ENCODE data around the gene SLC19A2.

Gene SLC19A2

DNA sequence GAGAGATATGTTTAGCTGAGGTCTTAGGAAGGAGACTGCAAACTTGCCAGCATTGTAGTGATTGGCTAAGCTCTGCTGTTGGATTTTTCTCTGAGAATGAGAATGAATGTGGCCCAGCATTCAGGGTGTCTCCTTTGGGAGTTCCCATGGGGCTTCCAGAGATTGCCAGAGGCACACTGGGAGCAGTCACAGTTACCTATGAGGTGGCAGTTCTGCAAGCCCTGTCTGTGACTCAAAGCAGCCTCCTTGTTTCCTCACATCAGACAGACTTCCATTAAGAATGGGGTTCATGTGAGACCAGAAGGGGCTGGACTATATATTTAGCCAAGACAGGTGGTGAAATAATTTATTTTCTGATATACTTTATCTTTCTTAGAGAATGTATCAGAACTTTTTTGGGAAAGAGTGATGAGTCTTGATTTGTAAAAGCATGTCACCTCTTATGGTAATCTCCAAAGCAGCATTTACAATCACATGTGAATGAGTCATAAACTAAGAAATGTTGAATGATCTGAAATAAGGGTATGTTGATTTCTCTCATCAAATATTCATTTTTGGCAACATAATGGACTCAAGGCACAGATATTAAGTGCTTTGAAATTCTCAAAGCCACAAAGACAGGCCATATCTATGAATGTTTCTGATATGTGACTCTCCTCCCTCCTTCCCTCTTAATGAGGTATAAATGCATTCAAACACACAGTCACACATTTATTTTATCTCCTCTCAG, 9.5 kb upstream of the SLC19A2 start:
- Mint-ChIP-seq H3K4me3 (no peak overlapping the region), H3K27ac (no peak overlapping the region), H3K4me1 (no peaks in the 10 kb centered on the region), H3K36me3 (peaks cover 2% of the 10 kb centered on the region), H3K9me3 (peaks cover 8% of the 10 kb centered on the region), H3K27me3 (peaks cover 15% of the 10 kb centered on the region)
- ATAC-seq (ENCODE audit: low read depth): no peak
- no peak for DNase-seq (ENCODE audit: low spot score in 2 of 2)

DNA sequence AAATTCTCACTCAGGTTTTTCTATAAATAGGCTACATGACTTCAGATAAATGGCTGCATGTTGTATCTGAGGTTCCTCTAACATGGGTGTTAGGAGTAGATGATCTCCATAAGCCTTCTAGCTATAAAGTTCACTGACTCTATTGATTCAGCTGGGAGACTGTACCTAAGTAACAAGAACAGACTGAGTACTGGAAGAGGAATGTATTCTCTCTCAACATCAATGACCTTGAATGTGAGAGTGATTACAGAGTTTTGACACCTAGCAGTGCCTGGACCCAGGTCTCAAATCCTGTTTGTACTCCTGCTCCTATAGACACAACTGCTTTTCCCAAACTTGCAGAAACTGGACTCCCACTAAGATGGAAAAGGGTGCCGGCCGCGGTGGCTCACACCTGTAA, 8.6 kb upstream of the SLC19A2 start:
- no peak overlapping the region for H3K4me3 Mint-ChIP-seq
- H3K9me3 Mint-ChIP-seq: peaks cover 8% of the 10 kb centered on the region
- DNase-seq (ENCODE audit: low spot score in 2 of 2) (no peak), ATAC-seq (ENCODE audit: low read depth) (no peak)
- peaks cover 12% of the 10 kb centered on the region for H3K27me3 Mint-ChIP-seq
- no peaks in the 10 kb centered on the region for H3K4me1 Mint-ChIP-seq
- H3K36me3 Mint-ChIP-seq: peaks cover 2% of the 10 kb centered on the region
- no peak overlapping the region for H3K27ac Mint-ChIP-seq

DNA sequence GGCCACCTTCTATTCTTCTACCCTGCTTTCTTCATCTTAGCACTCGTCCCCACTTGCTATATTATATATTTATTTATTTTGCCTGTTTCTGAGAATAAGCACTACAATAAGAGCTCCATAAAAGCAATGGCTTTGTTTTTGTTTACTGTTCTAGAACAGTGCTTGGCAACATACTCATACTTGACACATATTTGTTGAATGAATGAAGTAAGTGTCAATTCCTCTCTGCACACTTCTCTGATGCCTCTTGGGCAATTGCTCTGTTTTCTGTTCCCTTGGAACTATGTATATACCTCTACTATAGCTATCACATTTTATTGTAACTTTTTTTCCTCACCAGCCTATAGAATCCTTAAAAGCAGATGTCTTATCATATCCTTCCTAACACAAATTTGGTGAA, 7.5 kb upstream of the SLC19A2 start:
- no peak overlapping the region for H3K27ac Mint-ChIP-seq
- H3K4me1 Mint-ChIP-seq: no peaks in the 10 kb centered on the region
- DNase-seq (ENCODE audit: low spot score in 2 of 2) (no peak), ATAC-seq (ENCODE audit: low read depth) (no peak)
- peaks cover 3% of the 10 kb centered on the region for H3K9me3 Mint-ChIP-seq
- peaks cover 2% of the 10 kb centered on the region for H3K36me3 Mint-ChIP-seq
- no peak overlapping the region for H3K4me3 Mint-ChIP-seq
- H3K27me3 Mint-ChIP-seq: peaks cover 11% of the 10 kb centered on the region

DNA sequence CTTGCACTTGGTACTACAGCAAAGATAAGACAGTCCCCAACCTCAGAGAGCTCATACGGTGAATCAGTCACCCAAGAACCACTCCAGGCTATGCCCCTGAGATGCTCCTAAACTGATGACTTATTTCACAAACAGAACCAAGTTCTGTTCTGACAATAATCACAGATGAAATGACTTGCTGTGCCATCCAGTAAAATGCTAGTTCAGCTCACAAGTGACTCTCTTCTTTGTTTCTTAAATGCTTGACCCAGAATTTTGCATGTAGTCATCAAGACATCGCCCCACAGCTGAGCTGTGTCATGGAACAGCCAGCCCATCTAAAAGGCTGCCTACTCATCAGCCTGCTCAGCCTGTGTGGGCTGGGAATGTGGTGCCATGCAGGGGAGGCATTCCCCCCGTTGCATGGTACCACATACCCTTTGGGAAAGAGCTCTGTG, 6.1 kb upstream of the SLC19A2 start:
- no peaks in the 10 kb centered on the region for H3K36me3 Mint-ChIP-seq
- peaks cover 1% of the 10 kb centered on the region for H3K4me1 Mint-ChIP-seq
- H3K27ac Mint-ChIP-seq: no peak overlapping the region
- DNase-seq (ENCODE audit: low spot score in 2 of 2) (no peak), ATAC-seq (ENCODE audit: low read depth) (no peak)
- no peaks in the 10 kb centered on the region for H3K9me3 Mint-ChIP-seq
- no peak overlapping the region for H3K4me3 Mint-ChIP-seq
- H3K27me3 Mint-ChIP-seq: peaks cover 5% of the 10 kb centered on the region

DNA sequence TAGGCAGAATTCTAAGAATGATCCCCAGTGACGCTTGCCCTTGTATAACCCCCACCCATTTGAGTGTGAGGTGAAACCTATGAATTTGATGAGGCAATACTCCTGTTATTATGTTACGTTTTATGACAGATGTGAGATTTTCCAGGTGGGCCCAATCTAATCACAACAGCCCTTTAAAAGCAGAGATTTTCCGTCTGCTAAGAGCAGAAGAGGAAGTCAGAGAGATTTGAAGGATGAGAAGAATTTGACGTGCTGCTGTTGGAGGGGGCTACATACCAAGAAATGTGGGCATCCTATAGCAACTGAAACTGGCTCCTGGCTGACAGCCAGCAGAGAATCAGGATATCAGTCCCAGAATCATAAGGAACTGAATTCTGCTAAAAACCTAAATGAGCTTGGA, 2.4 kb upstream of the SLC19A2 start:
- H3K9me3 Mint-ChIP-seq: no peaks in the 10 kb centered on the region
- no peak for DNase-seq (ENCODE audit: low spot score in 2 of 2)
- H3K27ac Mint-ChIP-seq: no peak overlapping the region
- ATAC-seq (ENCODE audit: low read depth): no peak
- no peaks in the 10 kb centered on the region for H3K36me3 Mint-ChIP-seq
- H3K4me1 Mint-ChIP-seq: peaks cover 25% of the 10 kb centered on the region
- no peak overlapping the region for H3K4me3 Mint-ChIP-seq
- H3K27me3 Mint-ChIP-seq: no peaks in the 10 kb centered on the region

DNA sequence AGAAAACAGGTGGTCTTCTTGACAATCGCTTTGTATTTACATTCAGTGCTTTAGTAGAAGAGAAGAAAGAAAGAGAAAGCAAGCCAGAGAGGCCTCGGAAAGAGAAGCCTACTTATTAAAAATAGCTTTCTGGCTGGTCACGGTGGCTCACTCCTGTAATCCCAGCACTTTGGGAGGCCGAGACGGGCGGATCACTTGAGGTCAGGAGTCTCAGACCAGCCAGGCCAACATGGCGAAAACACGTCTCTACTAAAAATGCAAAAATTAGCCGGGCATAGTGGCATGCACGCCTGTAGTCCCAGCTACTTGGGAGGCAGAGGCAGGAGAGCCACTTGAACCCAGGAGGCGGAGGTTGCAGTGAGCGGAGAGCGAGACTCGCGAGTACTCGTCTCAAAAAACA, 1.8 kb upstream of the SLC19A2 start:
- DNase-seq (ENCODE audit: low spot score in 2 of 2) (no peak), ATAC-seq (ENCODE audit: low read depth) (no peak)
- Mint-ChIP-seq H3K27ac (no peak overlapping the region), H3K9me3 (no peaks in the 10 kb centered on the region), H3K27me3 (no peaks in the 10 kb centered on the region), H3K4me3 (no peak overlapping the region), H3K36me3 (no peaks in the 10 kb centered on the region), H3K4me1 (peaks cover 27% of the 10 kb centered on the region)

DNA sequence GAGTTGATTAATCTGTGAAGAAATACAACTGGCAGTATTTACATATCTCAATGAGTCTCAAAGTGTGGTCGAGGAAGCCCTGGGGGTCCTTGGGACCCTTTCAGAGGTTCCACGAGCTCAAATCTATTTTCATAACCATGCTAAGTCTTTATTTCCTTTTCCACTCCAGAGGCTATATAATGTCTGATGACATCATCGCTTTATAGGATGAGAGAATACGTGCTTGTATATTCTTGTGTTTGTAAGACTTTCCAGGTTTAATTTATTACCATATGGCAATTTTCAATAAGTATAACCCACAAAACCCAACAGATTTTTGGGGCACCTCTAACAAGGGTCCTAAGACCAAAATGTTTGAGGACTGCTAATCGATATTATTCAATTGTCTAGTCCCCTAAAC, 1.4 kb upstream of the SLC19A2 start:
- no peak overlapping the region for H3K27ac Mint-ChIP-seq
- H3K4me3 Mint-ChIP-seq: no peak overlapping the region
- H3K4me1 Mint-ChIP-seq: peaks cover 29% of the 10 kb centered on the region
- H3K9me3 Mint-ChIP-seq: no peaks in the 10 kb centered on the region
- H3K27me3 Mint-ChIP-seq: no peaks in the 10 kb centered on the region
- DNase-seq (ENCODE audit: low spot score in 2 of 2) (no peak), ATAC-seq (ENCODE audit: low read depth) (no peak)
- no peaks in the 10 kb centered on the region for H3K36me3 Mint-ChIP-seq

DNA sequence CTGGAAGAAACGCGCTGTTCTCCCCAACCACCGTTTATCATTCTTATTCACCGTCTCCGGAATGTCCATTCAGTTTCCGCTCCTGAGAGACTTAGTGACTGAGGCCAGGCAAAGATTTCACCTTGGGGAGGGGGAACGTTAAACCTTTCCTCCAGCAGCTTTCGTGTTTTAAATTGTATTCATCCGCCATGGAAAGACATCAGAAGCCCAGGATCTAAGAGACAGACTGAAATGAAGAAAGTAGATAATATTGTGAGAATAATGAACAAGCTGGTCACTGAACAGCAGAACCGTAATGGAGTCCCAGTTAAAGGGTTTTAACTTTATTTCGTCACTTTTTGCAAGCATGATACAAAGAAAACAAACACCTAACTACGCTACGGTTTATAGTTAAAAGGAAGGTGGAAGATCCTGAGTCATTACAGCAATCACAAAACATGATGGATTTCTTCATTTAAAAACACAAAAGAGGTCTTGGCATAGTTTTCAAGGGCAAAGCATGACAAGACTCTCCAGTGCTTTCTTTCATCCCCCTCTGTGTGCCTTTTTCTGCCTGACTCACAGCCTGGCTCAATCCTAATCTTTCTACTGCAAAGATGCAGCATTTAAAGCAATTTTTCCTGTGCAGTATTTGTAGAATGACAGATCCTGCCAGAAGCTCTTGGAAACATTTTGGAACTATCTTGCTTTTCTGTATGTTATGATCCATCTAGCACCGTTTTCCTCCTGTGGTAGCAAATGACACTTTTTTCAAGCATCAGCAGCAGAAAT, 722 bp upstream of the SLC19A2 start:
- ATAC-seq (ENCODE audit: low read depth) (no peak), DNase-seq (ENCODE audit: low spot score in 2 of 2) (no peak)
- H3K4me3 Mint-ChIP-seq: peak overlapping the region; percentile 91
- H3K27me3 Mint-ChIP-seq: no peaks in the 10 kb centered on the region
- peak overlapping the region; percentile 90 for H3K27ac Mint-ChIP-seq
- H3K36me3 Mint-ChIP-seq: no peaks in the 10 kb centered on the region
- no peaks in the 10 kb centered on the region for H3K9me3 Mint-ChIP-seq
- peaks cover 29% of the 10 kb centered on the region for H3K4me1 Mint-ChIP-seq

DNA sequence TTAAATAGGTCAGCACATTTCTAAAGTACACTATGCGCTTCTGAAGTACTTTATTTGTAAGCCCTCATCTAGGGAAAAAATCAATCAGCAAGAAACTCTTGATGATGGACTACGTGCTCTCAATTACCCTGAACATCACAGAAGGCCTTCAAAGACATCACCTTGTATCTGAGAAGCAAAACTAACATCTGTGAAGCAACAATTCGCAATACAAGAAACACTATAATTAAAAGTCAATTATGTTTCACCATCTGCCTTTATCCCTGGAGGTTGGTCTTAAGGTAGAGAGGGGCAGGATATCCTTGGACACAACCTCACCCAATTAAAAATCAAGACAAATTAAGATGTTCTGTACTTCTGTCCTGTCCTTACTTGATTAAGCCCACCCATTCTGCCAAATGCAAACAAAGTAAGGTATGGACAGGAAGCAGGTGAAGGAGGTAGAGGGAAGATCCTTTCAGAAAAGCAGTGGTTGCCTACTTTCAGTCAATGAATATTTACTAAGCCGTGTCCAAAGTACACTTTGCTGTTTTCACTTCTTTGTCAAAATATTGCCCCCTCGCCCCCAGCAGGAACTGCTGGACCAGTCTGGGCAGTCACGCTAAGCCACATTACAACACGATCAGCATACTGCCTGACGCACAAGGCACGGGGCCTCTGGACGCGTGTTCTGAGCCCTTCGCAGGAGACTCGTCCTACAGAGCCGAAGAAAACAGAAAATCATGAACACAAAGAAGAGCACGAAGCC, 887 bp downstream of the SLC19A2 start:
- H3K27me3 Mint-ChIP-seq: no peaks in the 10 kb centered on the region
- H3K9me3 Mint-ChIP-seq: no peaks in the 10 kb centered on the region
- ATAC-seq (ENCODE audit: low read depth) (peak; percentile 21), DNase-seq (ENCODE audit: low spot score in 2 of 2) (no peak)
- H3K4me1 Mint-ChIP-seq: peaks cover 29% of the 10 kb centered on the region
- H3K36me3 Mint-ChIP-seq: no peaks in the 10 kb centered on the region
- peak overlapping the region; percentile 90 for H3K27ac Mint-ChIP-seq
- H3K4me3 Mint-ChIP-seq: peak overlapping the region; percentile 91

DNA sequence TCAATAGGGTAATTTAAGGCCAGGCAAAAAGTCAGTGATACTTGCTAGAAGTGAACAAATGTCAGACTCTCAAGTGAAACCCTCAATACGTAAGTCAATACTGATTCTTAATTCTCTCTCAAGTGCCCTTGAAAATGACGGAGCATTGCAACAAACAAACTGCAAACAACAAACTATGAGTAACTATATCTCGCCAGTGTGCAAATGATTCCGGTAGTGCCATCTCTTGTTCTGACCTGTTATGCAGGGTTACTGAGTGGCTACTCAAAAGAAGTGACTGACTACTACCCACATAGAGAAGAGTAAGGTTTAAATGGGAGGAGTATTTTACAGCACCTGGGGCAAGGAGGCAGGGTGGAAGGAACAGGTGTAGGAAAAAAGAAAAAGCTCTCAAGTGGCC, 1.6 kb downstream of the SLC19A2 start:
- DNase-seq (ENCODE audit: low spot score in 2 of 2) (no peak), ATAC-seq (ENCODE audit: low read depth) (no peak)
- H3K36me3 Mint-ChIP-seq: no peaks in the 10 kb centered on the region
- peaks cover 29% of the 10 kb centered on the region for H3K4me1 Mint-ChIP-seq
- no peak overlapping the region for H3K27ac Mint-ChIP-seq
- no peaks in the 10 kb centered on the region for H3K9me3 Mint-ChIP-seq
- H3K27me3 Mint-ChIP-seq: no peaks in the 10 kb centered on the region
- peak overlapping the region; percentile 91 for H3K4me3 Mint-ChIP-seq

DNA sequence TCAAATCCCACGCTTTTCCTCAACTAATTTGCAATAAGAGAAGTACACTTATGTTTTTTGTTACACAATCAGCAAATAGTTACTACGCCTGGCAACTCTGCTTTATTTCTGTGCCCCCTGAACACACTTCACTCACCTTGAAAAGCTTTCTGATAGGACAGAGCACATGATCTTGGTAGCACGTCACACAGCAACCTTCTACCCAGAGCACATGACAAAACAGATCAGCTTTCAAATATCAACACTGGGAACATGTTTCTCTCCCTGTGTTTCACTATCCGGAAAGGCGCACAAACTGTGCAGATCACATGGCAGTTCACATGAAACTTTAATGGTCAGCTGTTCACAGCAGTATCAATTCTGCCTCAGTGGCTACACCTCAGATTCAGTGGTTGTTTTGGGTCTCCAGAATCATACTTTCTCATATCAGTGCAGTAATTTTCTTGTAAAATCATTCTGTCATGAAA, 2.2 kb downstream of the SLC19A2 start:
- H3K4me3 Mint-ChIP-seq: no peak overlapping the region
- no peaks in the 10 kb centered on the region for H3K27me3 Mint-ChIP-seq
- no peak for DNase-seq (ENCODE audit: low spot score in 2 of 2)
- peaks cover 29% of the 10 kb centered on the region for H3K4me1 Mint-ChIP-seq
- no peak for ATAC-seq (ENCODE audit: low read depth)
- no peak overlapping the region for H3K27ac Mint-ChIP-seq
- H3K9me3 Mint-ChIP-seq: no peaks in the 10 kb centered on the region
- no peaks in the 10 kb centered on the region for H3K36me3 Mint-ChIP-seq

DNA sequence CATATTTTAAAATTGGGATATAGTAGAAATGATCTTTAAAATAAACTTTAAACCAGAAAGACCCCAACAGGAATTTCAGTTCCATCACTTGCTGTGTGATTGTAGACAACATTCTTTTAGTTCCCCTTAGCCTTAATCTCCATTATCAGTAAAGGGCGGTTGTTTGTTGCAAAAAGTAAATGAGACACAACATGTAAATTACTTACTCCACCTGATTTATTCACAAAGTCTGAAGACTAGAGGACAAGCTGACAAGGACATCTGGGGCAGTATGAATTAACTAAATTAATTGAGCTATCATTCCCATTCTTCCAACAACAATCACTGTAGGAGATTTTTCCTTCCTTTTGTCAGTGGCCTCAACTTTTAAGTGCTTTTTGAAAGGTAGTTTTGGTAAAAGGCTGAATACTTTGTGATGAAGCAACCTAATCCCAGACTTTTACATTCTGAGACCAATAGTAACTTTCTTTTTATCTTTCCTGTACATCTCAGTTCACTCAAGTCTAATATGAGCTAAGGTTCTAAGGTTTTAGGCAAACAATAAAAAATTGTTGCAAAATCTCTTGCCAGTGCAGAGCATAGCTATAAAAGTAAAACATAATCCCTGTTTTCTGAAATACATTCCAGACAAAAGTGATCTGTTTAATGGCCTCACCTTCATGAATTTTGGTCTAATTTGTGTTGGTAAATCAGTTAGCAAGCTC, 6.2 kb downstream of the SLC19A2 start:
- H3K27me3 Mint-ChIP-seq: no peaks in the 10 kb centered on the region
- H3K36me3 Mint-ChIP-seq: peaks cover 2% of the 10 kb centered on the region
- H3K4me1 Mint-ChIP-seq: peaks cover 14% of the 10 kb centered on the region
- H3K4me3 Mint-ChIP-seq: no peak overlapping the region
- no peak for ATAC-seq (ENCODE audit: low read depth)
- H3K9me3 Mint-ChIP-seq: no peaks in the 10 kb centered on the region
- DNase-seq (ENCODE audit: low spot score in 2 of 2): no peak
- no peak overlapping the region for H3K27ac Mint-ChIP-seq

DNA sequence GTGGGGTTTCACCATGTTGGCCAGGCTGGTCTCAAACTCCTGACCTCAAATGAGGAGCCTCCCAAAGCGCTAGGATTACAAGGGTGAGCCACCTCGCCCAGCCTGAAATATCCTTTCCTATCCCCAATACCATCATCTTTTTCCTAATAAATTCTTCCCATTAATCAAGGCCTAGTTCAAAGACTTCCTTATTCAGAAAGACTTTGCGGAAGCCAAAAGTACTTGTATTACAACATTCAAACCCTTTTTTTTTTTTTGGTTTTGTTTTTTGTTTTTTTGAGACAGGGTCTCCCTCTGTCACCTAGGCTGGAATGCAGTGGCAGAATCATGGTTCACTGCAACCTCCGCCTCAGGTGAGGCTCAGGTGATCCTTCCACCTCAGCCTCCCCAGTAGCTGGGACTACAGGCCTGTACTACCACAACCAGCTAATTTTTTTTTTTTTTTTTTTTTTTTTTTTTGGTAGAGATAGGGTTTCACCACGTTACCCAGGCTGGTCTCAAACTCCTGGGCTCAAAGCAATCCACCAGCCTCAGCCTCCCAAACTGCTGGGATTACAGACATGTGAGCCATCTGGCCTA, 7.6 kb downstream of the SLC19A2 start:
- Mint-ChIP-seq H3K9me3 (no peaks in the 10 kb centered on the region), H3K36me3 (peaks cover 2% of the 10 kb centered on the region), H3K27me3 (no peaks in the 10 kb centered on the region), H3K27ac (no peak overlapping the region), H3K4me3 (no peak overlapping the region), H3K4me1 (peaks cover 3% of the 10 kb centered on the region)
- no peak for DNase-seq (ENCODE audit: low spot score in 2 of 2)
- ATAC-seq (ENCODE audit: low read depth): no peak
